ENCODE results near the gene GDF2.

GRCh38 chr10:47357131-47357582, 34.9 kb downstream of the GDF2 start:
- TF ChIP-seq CTCF (IDR thresholded peaks at IDR 0.05 in 4 of 5, conservative IDR thresholded peaks at IDR 0.05 in 1 of 5) = no peak
- TF ChIP-seq POLR2A (IDR thresholded peaks at IDR 0.05) = no peak
